ENCODE measurements around the gene ABTB2. TPM values are rescaled to one million over a fixed set of nuclear protein-coding genes. Genes with fewer than 3 reads are reported as not detected.

ABTB2 gene
- total and polyA plus RNA-seq, 2 donors = 1.6 to 2.6 TPM

DNA sequence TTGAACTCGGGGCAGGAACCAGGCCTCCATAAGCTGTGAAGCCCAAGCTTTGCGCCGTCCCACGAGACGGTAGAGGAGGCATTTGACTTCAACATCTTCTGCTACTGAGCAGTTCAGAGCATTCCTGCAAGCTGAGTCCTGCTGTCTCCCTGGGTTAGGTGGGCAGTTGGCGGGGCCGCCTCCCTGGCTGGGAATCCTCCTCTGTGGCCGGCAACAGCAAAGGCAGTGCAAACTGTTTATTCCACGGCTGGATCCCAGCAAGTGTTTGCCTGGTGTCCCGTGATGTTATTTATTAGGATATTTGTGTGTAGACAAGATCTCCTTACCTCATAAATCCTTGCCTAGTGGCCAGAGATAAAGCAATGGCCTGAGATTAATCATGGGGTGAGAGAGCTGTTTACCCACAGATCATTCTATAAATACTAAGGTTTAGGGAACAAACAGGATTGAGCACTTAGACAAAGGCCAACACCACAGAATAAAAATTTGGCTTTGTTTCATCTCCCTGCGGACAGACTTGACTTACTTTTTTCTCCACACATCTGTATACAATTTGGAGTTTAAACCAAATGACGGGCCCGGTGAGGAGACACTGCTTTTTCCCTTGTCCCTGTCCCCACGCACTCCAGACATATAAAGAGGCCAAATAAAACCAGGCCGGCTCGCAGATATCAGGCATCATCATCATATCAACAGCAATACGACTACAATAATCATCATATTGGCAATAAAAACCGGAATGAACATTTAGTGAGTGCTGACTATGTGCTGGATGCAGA, 189.0 kb downstream of the ABTB2 start:
- H3K9me3 ChIP-seq (ENCODE audit: control insufficient read depth in 2 of 2, insufficient read depth in 1 of 2, low read length in 1 of 2) = no peaks in the 10 kb centered on the region
- H3K27ac ChIP-seq (ENCODE audit: low read depth in 1 of 2, low read length in 1 of 2) = no peak overlapping the region
- DNase-seq (ENCODE audit: low read depth in 6 of 9, low spot score in 9 of 9) = no peak
- peaks cover 0 to 2% of the 10 kb centered on the region in 2 donors for H3K36me3 ChIP-seq (ENCODE audit: control insufficient read depth in 2 of 2, insufficient read depth in 2 of 2, low read length in 1 of 2)
- no peak overlapping the region for H3K4me3 ChIP-seq (ENCODE audit: low read length in 2 of 2)
- no peaks in the 10 kb centered on the region for H3K27me3 ChIP-seq (ENCODE audit: control insufficient read depth in 2 of 2, insufficient read depth in 1 of 2, low read length in 1 of 2)
- 92% methylated on average over 18 of the region's 18 CpGs for WGBS
- peaks cover 0 to 2% of the 10 kb centered on the region in 2 donors for H3K4me1 ChIP-seq (ENCODE audit: control insufficient read depth in 2 of 2, insufficient read depth in 2 of 2, low read length in 2 of 2)

DNA sequence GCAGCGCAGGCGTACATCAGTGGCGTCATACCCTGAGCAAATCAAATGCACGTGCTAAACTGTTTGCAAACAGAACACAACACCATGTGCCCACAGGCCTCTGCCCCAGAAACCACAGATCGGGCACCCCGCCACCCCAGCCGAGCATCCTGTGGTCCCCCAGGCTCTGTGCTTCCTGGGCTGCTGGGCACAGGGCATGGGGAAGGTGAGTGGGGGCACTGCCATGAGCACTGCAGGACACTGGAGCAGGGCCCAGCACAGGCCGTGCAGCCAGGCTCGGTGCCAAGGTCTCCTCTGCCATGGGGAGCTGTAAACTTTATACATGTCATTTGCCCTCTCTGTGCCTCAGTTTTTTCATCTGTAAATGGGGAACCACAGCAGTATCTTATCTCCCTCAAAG, 189.8 kb downstream of the ABTB2 start:
- WGBS = 92% methylated on average over 9 of the region's 9 CpGs
- DNase-seq (ENCODE audit: low read depth in 6 of 9, low spot score in 9 of 9) = no peak
- H3K36me3 ChIP-seq (ENCODE audit: control insufficient read depth in 2 of 2, insufficient read depth in 2 of 2, low read length in 1 of 2) = peaks cover 0 to 2% of the 10 kb centered on the region in 2 donors

GRCh38 chr11:34166806-34167740, 190.7 kb downstream of the ABTB2 start:
- H3K27ac ChIP-seq (ENCODE audit: low read depth in 1 of 2, low read length in 1 of 2) = no peak overlapping the region
- DNase-seq (ENCODE audit: low read depth in 6 of 9, low spot score in 9 of 9) = no peak
- 98% methylated on average over 16 of the region's 16 CpGs for WGBS
- H3K9me3 ChIP-seq (ENCODE audit: control insufficient read depth in 2 of 2, insufficient read depth in 1 of 2, low read length in 1 of 2) = no peaks in the 10 kb centered on the region
- no peak overlapping the region for H3K4me3 ChIP-seq (ENCODE audit: low read length in 2 of 2)
- no peaks in the 10 kb centered on the region for H3K4me1 ChIP-seq (ENCODE audit: control insufficient read depth in 2 of 2, insufficient read depth in 2 of 2, low read length in 2 of 2)
- no peaks in the 10 kb centered on the region for H3K27me3 ChIP-seq (ENCODE audit: control insufficient read depth in 2 of 2, insufficient read depth in 1 of 2, low read length in 1 of 2)
- H3K36me3 ChIP-seq (ENCODE audit: control insufficient read depth in 2 of 2, insufficient read depth in 2 of 2, low read length in 1 of 2) = peaks cover 0 to 2% of the 10 kb centered on the region in 2 donors

More for the DNA sequence above, 189.8 kb downstream of the ABTB2 start:
- Histone ChIP-seq H3K4me3 (ENCODE audit: low read length in 2 of 2) (no peak overlapping the region), H3K9me3 (ENCODE audit: control insufficient read depth in 2 of 2, insufficient read depth in 1 of 2, low read length in 1 of 2) (no peaks in the 10 kb centered on the region), H3K27me3 (ENCODE audit: control insufficient read depth in 2 of 2, insufficient read depth in 1 of 2, low read length in 1 of 2) (no peaks in the 10 kb centered on the region), H3K4me1 (ENCODE audit: control insufficient read depth in 2 of 2, insufficient read depth in 2 of 2, low read length in 2 of 2) (no peaks in the 10 kb centered on the region), H3K27ac (ENCODE audit: low read depth in 1 of 2, low read length in 1 of 2) (no peak overlapping the region)

DNA sequence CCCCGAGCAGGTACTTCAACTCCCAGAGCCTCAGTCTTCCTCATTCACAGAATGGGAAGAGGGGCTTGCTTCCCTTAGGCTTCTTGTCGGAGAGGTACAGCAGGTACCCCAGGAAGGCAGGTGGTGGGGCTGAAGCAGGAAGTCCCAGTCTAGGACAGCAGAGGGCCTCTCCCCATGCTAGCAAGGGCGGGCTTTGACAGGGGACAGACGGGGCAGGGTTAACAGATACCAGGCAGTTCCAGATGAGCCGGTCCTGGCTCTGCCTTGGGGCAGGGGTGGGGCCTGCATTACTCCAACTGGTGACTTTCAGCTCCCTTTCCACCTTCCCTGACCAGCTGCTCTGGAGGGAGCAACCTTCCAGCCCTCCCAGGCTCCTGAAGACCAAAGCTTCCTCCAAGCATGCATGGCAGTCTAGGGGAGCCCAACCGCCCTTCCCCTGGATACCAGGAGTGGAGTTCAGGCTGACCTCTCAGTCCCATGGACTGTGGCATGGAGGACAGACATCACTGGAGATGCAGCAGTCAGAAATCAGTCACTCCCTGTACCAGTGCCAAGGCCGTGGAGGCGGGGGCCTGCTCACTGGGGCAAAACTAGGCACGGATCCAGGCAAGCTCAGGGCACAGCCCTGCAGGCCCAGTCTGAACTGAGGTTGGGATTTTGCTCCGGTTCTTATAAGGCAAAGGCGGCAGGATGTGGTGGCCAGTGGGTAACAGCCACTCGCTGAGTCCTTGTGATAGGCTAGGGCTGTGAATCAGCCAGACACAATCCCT, 191.8 kb downstream of the ABTB2 start:
- Histone ChIP-seq H3K36me3 (ENCODE audit: control insufficient read depth in 2 of 2, insufficient read depth in 2 of 2, low read length in 1 of 2) (peaks cover 2 to 3% of the 10 kb centered on the region in 2 donors), H3K4me3 (ENCODE audit: low read length in 2 of 2) (no peak overlapping the region), H3K4me1 (ENCODE audit: control insufficient read depth in 2 of 2, insufficient read depth in 2 of 2, low read length in 2 of 2) (no peaks in the 10 kb centered on the region), H3K27ac (ENCODE audit: low read depth in 1 of 2, low read length in 1 of 2) (no peak overlapping the region), H3K9me3 (ENCODE audit: control insufficient read depth in 2 of 2, insufficient read depth in 1 of 2, low read length in 1 of 2) (no peaks in the 10 kb centered on the region), H3K27me3 (ENCODE audit: control insufficient read depth in 2 of 2, insufficient read depth in 1 of 2, low read length in 1 of 2) (no peaks in the 10 kb centered on the region)
- WGBS = 95% methylated on average over 12 of the region's 12 CpGs
- no peak for DNase-seq (ENCODE audit: low read depth in 6 of 9, low spot score in 9 of 9)

- Histone ChIP-seq H3K27me3 (ENCODE audit: control insufficient read depth in 2 of 2, insufficient read depth in 1 of 2, low read length in 1 of 2) (no peaks in the 10 kb centered on the region), H3K4me1 (ENCODE audit: control insufficient read depth in 2 of 2, insufficient read depth in 2 of 2, low read length in 2 of 2) (no peaks in the 10 kb centered on the region), H3K4me3 (ENCODE audit: low read length in 2 of 2) (no peak overlapping the region), H3K27ac (ENCODE audit: low read depth in 1 of 2, low read length in 1 of 2) (no peak overlapping the region), H3K9me3 (ENCODE audit: control insufficient read depth in 2 of 2, insufficient read depth in 1 of 2, low read length in 1 of 2) (no peaks in the 10 kb centered on the region), H3K36me3 (ENCODE audit: control insufficient read depth in 2 of 2, insufficient read depth in 2 of 2, low read length in 1 of 2) (peaks cover 0 to 8% of the 10 kb centered on the region in 2 donors)
- 98% methylated on average over 13 of the region's 13 CpGs for WGBS
- DNase-seq (ENCODE audit: low read depth in 6 of 9, low spot score in 9 of 9) = no peak
Measured at GRCh38 chr11:34165121-34165520, 192.7 kb downstream of the ABTB2 start.

- 97% methylated on average over 7 of the region's 7 CpGs for WGBS
- H3K36me3 ChIP-seq (ENCODE audit: control insufficient read depth in 2 of 2, insufficient read depth in 2 of 2, low read length in 1 of 2) = peaks cover 0 to 14% of the 10 kb centered on the region in 2 donors
- no peak overlapping the region for H3K27ac ChIP-seq (ENCODE audit: low read depth in 1 of 2, low read length in 1 of 2)
- H3K27me3 ChIP-seq (ENCODE audit: control insufficient read depth in 2 of 2, insufficient read depth in 1 of 2, low read length in 1 of 2) = no peaks in the 10 kb centered on the region
- no peaks in the 10 kb centered on the region for H3K9me3 ChIP-seq (ENCODE audit: control insufficient read depth in 2 of 2, insufficient read depth in 1 of 2, low read length in 1 of 2)
- H3K4me1 ChIP-seq (ENCODE audit: control insufficient read depth in 2 of 2, insufficient read depth in 2 of 2, low read length in 2 of 2) = peaks cover 0 to 5% of the 10 kb centered on the region in 2 donors
- H3K4me3 ChIP-seq (ENCODE audit: low read length in 2 of 2) = no peak overlapping the region
- no peak for DNase-seq (ENCODE audit: low read depth in 6 of 9, low spot score in 9 of 9)
Measured at GRCh38 chr11:34162856-34163255, 195.0 kb downstream of the ABTB2 start.

DNA sequence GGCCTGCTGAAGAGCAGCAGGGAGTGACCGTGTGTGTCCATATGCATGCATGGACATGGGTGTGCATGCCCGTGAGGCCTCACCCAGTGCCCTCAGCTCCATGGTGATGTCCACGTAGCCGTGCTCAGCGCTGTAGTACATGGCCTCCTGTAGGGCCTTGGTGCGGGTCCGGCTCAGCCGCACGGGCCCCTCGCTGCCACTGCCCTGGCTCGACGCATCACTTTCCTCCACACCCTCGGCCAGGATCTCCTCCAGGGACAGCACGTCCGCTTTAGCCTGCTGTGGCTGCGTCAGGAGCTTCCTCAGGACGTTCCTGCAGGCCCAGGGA, 195.4 kb downstream of the ABTB2 start:
- peaks cover 0 to 5% of the 10 kb centered on the region in 2 donors for H3K4me1 ChIP-seq (ENCODE audit: control insufficient read depth in 2 of 2, insufficient read depth in 2 of 2, low read length in 2 of 2)
- no peaks in the 10 kb centered on the region for H3K27me3 ChIP-seq (ENCODE audit: control insufficient read depth in 2 of 2, insufficient read depth in 1 of 2, low read length in 1 of 2)
- no peaks in the 10 kb centered on the region for H3K9me3 ChIP-seq (ENCODE audit: control insufficient read depth in 2 of 2, insufficient read depth in 1 of 2, low read length in 1 of 2)
- WGBS = 97% methylated on average over 17 of the region's 17 CpGs
- H3K27ac ChIP-seq (ENCODE audit: low read depth in 1 of 2, low read length in 1 of 2) = no peak overlapping the region
- no peak for DNase-seq (ENCODE audit: low read depth in 6 of 9, low spot score in 9 of 9)
- peaks cover 0 to 14% of the 10 kb centered on the region in 2 donors for H3K36me3 ChIP-seq (ENCODE audit: control insufficient read depth in 2 of 2, insufficient read depth in 2 of 2, low read length in 1 of 2)
- no peak overlapping the region for H3K4me3 ChIP-seq (ENCODE audit: low read length in 2 of 2)

GRCh38 chr11:34161812-34162492, 195.9 kb downstream of the ABTB2 start:
- WGBS = 95% methylated on average over 18 of the region's 18 CpGs
- Histone ChIP-seq H3K27ac (ENCODE audit: low read depth in 1 of 2, low read length in 1 of 2) (no peak overlapping the region), H3K36me3 (ENCODE audit: control insufficient read depth in 2 of 2, insufficient read depth in 2 of 2, low read length in 1 of 2) (peaks cover under 1 to 14% of the 10 kb centered on the region in 2 donors), H3K27me3 (ENCODE audit: control insufficient read depth in 2 of 2, insufficient read depth in 1 of 2, low read length in 1 of 2) (no peaks in the 10 kb centered on the region), H3K9me3 (ENCODE audit: control insufficient read depth in 2 of 2, insufficient read depth in 1 of 2, low read length in 1 of 2) (no peaks in the 10 kb centered on the region), H3K4me1 (ENCODE audit: control insufficient read depth in 2 of 2, insufficient read depth in 2 of 2, low read length in 2 of 2) (peaks cover 0 to 5% of the 10 kb centered on the region in 2 donors), H3K4me3 (ENCODE audit: low read length in 2 of 2) (no peak overlapping the region)
- no peak for DNase-seq (ENCODE audit: low read depth in 6 of 9, low spot score in 9 of 9)
